Heart right ventricle (tissue), 16 donors: ENCODE results near the gene ADCY2. TPM values are rescaled to one million over a fixed set of nuclear protein-coding genes. Genes with fewer than 3 reads are reported as not detected.

Experiments used
- ATAC-seq, 8 donors: fragments of 200-7000 bp; cut with Tn5 transposase; one replicate each; pipeline ENCODE4 v1.9.1; 2020; ENCODE audit warnings: mild to moderate bottlenecking in 8 of 8, moderate library complexity in 8 of 8, moderate number of reproducible peaks in 1 of 8
- DNase-seq, 2 donors: peaks; one replicate each; pipeline ENCODE4 v3.0.0-alpha.2; 2020
- H3K27ac ChIP-seq, 10 donors: fragments of 200-600 bp; sonication (generic) in 2 of 10; one replicate each; pipeline versions ENCODE4 v1.5.0 to v1.8.0; 2020 to 2022; ENCODE audit warnings: mild to moderate bottlenecking in 3 of 10
- H3K27me3 ChIP-seq, 7 donors: fragments of 200-600 bp; one replicate each; pipeline ENCODE4 v1.8.0; 2021 to 2022; ENCODE audit warnings: mild to moderate bottlenecking in 2 of 7
- H3K36me3 ChIP-seq, 9 donors: fragments of 200-600 bp; sonication (generic) in 1 of 9; one replicate each; pipeline versions ENCODE4 v1.5.0 to v1.8.0; 2020 to 2022; ENCODE audit warnings: mild to moderate bottlenecking in 2 of 9
- H3K4me1 ChIP-seq, 9 donors: fragments of 200-600 bp; sonication (generic) in 1 of 9; one replicate each; pipeline versions ENCODE4 v1.5.0 to v1.8.0; 2020 to 2022; ENCODE audit warnings: mild to moderate bottlenecking in 4 of 9
- H3K4me3 ChIP-seq, 10 donors: fragments of 200-600 bp; sonication (generic) in 2 of 10; one replicate each; pipeline versions ENCODE4 v1.5.0 to v1.8.0; 2020 to 2022; ENCODE audit warnings: mild to moderate bottlenecking in 7 of 10, moderate library complexity in 2 of 10
- H3K9me3 ChIP-seq, 11 donors: fragments of 200-600 bp in 10 of 11; sonication (generic) in 2 of 11; one replicate each; pipeline versions ENCODE4 v1.5.0 to v1.8.0; 2013 to 2022; ENCODE audit warnings: mild to moderate bottlenecking in 2 of 11, control low read depth in 1 of 11, moderate library complexity in 1 of 11
- WGBS, 2 donors: extraction: QIAGEN DNeasy Blood & Tissue Kit; methylation state at CpG; one replicate each; pipeline ENCODE4 v1.1.7; 2013; ENCODE audit warnings: inconsistent platforms in 1 of 2; 5-methylcytosine and 5-hydroxymethylcytosine counted together
- intact Hi-C, 10 donors: fragments of 100-400 bp; cut with DNase I; formaldehyde crosslinking; loops; one replicate each; pipeline versions ENCODE4 v1.11.1 to v1.14.2; 2022
- polyA plus RNA-seq, 2 donors: library from polyadenylated mRNA; stranded (reverse); fragments of 200-250 nt; gene quantifications; one replicate each; pipeline ENCODE4 v1.2.3, GENCODE V29; 2013
- total RNA-seq, 10 donors: library from RNA; stranded (reverse); fragmentation: NEBNext Ultra II Directional in 3 of 10; extraction: Animal tissue kit (Norgen Biotek cat#: 25700) in 3 of 10; gene quantifications; one replicate each; pipeline versions ENCODE4 v1.2.1 to v1.2.4, GENCODE V29; 2021 to 2023
- TF ChIP-seq, protein P1 (sequence below), 9 donors: fragments of 200-600 bp; sonication (generic) in 2 of 9; IDR thresholded peaks; one replicate each; pipeline versions ENCODE4 v1.5.0 to v1.8.0; 2021 to 2022; ENCODE audit warnings: antibody characterized with exemption in 9 of 9, mild to moderate bottlenecking in 5 of 9, moderate library complexity in 1 of 9
- donor health status: Arrhythmogenic right ventricular cardiomyopathy.
- donor health status: ischemic (EF 13 %, LVEDD 7.1; RV severe dilation, severe dysfunction).
- donor health status: healthy with polysubstance abuse.
- donor health status: DM: no; HTN: yes; CAD: no.
- donor health status: DM: no; HTN: no; CAD: no.
- donor health status: ischemic (EF 25% LVEDD 6.9; RV normal size, moderate dysfunction).
- donor health status: ischemic (EF 25% LVEDD 5.7; RV mildly dilated, moderate dysfunction).
- donor health status: healthy.
- donor health status: DM: yes; HTN: yes; CAD: no.
- donor health status: Ischemic cardiomyopathy.
- donor health status: ischemic (EF 35%, LVEDD 5.7; RV mildly dilated, moderate dysfunction).
- donor health status: nonischemic (EF 11% LVEDD 7.7; RV severe dilation, severe dysfunction).
- donor health status: DM: yes; HTN: yes; CAD: no.
- donor health status: PGD.
- donor health status: ischemic (EF 29% LVEDD 5.4; RV normal size, mild dysfunction).
- donor health status: nonischemic (EF 23%, LVEDD 6.1; RV moderate dilation, normal function).

ADCY2 gene
- total and polyA plus RNA-seq, 12 donors: 0.04 to 0.90 (median 0.17) TPM

DNA sequence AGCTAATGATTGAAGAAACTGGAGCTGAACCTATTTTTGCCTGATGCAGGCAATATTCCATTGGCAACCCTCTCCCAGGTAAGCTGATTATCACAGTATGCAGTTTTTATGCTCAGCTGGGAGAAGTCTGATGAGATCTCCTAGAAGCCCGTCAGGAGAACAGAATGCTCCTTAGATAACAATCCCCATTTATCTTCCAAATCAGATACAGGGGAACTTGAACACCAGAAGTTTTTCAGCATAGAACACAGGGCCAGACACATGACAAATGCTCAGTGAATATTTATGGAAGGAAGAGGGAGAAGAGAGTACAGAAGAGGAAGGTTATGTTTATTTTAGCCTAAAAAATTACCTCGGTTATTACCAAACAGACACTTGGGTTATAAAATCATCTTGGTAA is 417.1 kb downstream of the ADCY2 start:
- peaks cover 0 to 39% (median 12%) of the 10 kb centered on the region in 7 donors for H3K27me3 ChIP-seq
- no peak overlapping the region for H3K27ac ChIP-seq
- TF ChIP-seq, protein P1, sequence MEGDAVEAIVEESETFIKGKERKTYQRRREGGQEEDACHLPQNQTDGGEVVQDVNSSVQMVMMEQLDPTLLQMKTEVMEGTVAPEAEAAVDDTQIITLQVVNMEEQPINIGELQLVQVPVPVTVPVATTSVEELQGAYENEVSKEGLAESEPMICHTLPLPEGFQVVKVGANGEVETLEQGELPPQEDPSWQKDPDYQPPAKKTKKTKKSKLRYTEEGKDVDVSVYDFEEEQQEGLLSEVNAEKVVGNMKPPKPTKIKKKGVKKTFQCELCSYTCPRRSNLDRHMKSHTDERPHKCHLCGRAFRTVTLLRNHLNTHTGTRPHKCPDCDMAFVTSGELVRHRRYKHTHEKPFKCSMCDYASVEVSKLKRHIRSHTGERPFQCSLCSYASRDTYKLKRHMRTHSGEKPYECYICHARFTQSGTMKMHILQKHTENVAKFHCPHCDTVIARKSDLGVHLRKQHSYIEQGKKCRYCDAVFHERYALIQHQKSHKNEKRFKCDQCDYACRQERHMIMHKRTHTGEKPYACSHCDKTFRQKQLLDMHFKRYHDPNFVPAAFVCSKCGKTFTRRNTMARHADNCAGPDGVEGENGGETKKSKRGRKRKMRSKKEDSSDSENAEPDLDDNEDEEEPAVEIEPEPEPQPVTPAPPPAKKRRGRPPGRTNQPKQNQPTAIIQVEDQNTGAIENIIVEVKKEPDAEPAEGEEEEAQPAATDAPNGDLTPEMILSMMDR (IDR thresholded peaks at IDR 0.05): no peak
- intact Hi-C loops: no loop called here
- no peaks in the 10 kb centered on the region for H3K36me3 ChIP-seq
- H3K9me3 ChIP-seq: no peaks in the 10 kb centered on the region
- ATAC-seq: no peak
- WGBS, 2 donors: 62 to 70% methylated on average over 2 of the region's 2 CpGs
- peaks cover 0 to 10% (median 0%) of the 10 kb centered on the region in 9 donors for H3K4me1 ChIP-seq
- H3K4me3 ChIP-seq: no peak overlapping the region
- no peak for DNase-seq

DNA sequence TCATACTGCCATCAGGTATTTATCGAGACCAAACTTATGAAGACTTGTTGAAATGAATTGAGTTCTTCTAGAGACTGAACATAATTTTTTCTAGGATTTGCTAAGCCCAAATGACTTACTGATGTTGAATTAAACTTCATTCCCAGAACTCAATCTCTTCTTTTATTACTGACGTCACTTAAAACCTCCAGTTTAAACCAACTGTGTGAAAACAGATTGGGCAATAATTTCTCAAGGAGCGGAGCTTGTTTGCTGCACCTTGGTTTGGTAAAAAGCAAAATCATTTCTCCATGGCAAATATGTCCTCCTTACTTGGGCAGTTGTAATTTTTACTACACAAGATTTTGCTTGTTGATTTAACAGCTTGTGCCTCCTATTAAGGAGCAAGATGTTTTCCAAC is 417.6 kb downstream of the ADCY2 start:
- intact Hi-C loops: no loop called here
- Histone ChIP-seq H3K4me1 (peaks cover 0 to 10% (median 0%) of the 10 kb centered on the region in 9 donors), H3K36me3 (no peaks in the 10 kb centered on the region), H3K4me3 (no peak overlapping the region), H3K27me3 (peaks cover 0 to 39% (median 12%) of the 10 kb centered on the region in 7 donors), H3K9me3 (no peaks in the 10 kb centered on the region), H3K27ac (no peak overlapping the region)
- ATAC-seq (no peak), DNase-seq (no peak)
- TF ChIP-seq, protein P1 (IDR thresholded peaks at IDR 0.05): no peak
- WGBS, 2 donors: 79 to 84% methylated on average over 3 of the region's 3 CpGs

DNA sequence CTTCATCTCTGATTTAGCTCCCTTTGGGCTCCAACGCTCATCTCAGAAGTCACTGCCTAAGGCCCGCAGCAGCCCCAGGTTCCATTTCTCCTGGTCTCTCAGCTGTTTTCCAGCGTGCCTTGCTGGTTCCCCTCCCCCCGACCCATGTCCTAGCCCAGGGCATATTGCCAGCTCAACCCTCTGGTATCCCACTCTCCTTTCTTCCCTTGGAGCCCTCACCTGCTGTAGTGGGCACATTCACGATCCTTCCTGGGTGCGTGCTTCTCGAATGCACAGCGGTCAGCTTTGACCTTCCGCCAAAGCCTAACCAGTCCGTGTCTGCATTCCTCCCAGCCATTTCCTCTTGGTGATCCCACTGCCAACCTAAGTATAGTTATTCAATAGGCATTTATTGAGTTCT is 418.9 kb downstream of the ADCY2 start:
- DNase-seq: no peak
- H3K36me3 ChIP-seq: no peaks in the 10 kb centered on the region
- 88 to 90% methylated on average over 10 of the region's 10 CpGs for WGBS, 2 donors
- ATAC-seq: no peak
- TF ChIP-seq, protein P1 (IDR thresholded peaks at IDR 0.05): no peak
- no peaks in the 10 kb centered on the region for H3K9me3 ChIP-seq
- no peak overlapping the region for H3K4me3 ChIP-seq
- peaks cover 0 to 44% (median 18%) of the 10 kb centered on the region in 7 donors for H3K27me3 ChIP-seq
- peaks cover 0 to 10% (median 0%) of the 10 kb centered on the region in 9 donors for H3K4me1 ChIP-seq
- no peak overlapping the region for H3K27ac ChIP-seq
- intact Hi-C loops: no loop called here

DNA sequence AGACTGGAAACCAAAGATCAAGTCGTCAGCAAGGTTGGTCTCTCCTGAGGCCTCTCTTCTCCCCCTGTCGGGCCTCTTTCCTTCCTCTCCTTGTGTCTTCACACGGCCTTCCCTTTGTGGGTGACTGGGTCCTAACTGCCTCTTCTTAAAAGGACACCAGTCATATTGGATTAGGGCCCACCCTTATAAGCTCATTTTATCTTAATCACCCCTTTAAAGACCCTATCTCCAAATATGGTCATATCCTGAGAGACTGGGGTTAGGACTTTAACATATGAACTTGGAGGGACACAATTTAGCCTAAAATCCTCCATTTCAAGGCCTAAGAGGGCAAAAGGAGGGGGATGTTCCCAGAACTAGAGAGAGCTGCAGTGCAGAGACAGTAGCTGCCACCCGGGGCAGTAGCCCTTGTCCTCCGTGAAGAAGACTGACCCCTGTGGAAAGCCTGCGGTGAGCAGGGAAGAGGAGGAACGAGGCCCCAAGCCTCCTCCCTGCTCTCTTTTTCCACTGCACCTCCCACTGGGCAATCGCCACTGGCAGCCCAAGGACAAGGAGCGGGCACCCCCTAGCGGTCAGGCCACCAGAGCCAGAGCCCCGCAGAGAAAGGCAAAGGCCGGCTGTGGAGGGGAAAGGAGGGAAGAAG is 420.1 kb downstream of the ADCY2 start:
- ATAC-seq: peak; percentile 90 to 99 (median 93)
- 10 to 16% methylated on average over 12 of the region's 12 CpGs for WGBS, 2 donors
- no peaks in the 10 kb centered on the region for H3K36me3 ChIP-seq
- no peaks in the 10 kb centered on the region for H3K9me3 ChIP-seq
- no peak overlapping the region for H3K27ac ChIP-seq
- no peak overlapping the region for H3K4me3 ChIP-seq
- TF ChIP-seq, protein P1 (IDR thresholded peaks at IDR 0.05): peak; percentile 45 to 91 (median 79)
- peak; percentile 77 for DNase-seq
- peaks cover 0 to 10% (median 0%) of the 10 kb centered on the region in 9 donors for H3K4me1 ChIP-seq
- intact Hi-C loops: no loop called here
- H3K27me3 ChIP-seq: peaks cover 0 to 50% (median 18%) of the 10 kb centered on the region in 7 donors
